PC-3 (cell line): Measurements from ENCODE around the gene WHAMM.

Experiments used
- CTCF ChIP-seq: fragments of 300-600 bp; sonication (generic); conservative IDR thresholded peaks from 2 replicates; pipeline ENCODE4 v1.5.1; 2017; ENCODE audit warnings: antibody characterized with exemption, low read depth, mild to moderate bottlenecking, low read length
- EZH2 ChIP-seq: fragments of 300-600 bp; sonication (generic); IDR thresholded peaks from one replicate; pipeline ENCODE4 v1.6.1; 2017; ENCODE audit warnings: antibody characterized with exemption, mild to moderate bottlenecking, low read length; ENCODE audit not compliant: unreplicated experiment
- EZH2phosphoT487 ChIP-seq: fragments of 300-600 bp; sonication (generic); IDR thresholded peaks from 2 replicates; pipeline ENCODE4 v1.6.1; 2018; ENCODE audit warnings: mild to moderate bottlenecking, antibody characterized with exemption, low read length, borderline replicate concordance

GRCh38 chr15:82792068-82792467 lies 17.4 kb upstream of the WHAMM start:
- TF ChIP-seq CTCF (no peak), EZH2phosphoT487 (no peak), EZH2 (no peak)
